ENCODE results near the gene KLK14.

DNA sequence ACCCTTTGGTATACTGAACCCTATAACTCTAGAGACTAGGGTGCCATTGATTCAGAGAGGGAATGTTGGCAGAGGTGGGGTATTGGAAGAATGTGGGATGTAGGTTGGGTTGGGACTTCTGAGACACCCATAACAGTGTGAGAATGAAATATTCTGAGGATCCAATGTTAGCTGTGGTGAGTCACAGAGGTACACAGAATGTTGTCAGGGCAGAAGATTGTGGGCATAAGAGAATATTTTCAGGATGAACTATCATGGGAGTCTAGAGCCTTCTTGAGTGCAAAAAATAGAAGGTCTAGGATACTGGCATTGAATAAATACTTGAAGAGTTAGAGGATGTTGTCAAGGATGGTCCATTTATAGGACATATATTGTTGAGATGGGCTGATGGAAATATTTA, 26.8 kb downstream of the KLK14 start:
- TF ChIP-seq POLR2A (IDR thresholded peaks at IDR 0.05) (no peak), CTCF (IDR thresholded peaks at IDR 0.05) (no peak), POLR2AphosphoS5 (IDR thresholded peaks at IDR 0.05; ENCODE audit: insufficient read depth in 1 of 2, low read depth in 1 of 2) (no peak)
